GM19035 (cell line): Measurements from ENCODE around the gene SNPH.

Experiments used
- ATAC-seq: cut with Tn5 transposase; IDR thresholded peaks from one replicate; pipeline ENCODE4 v1.9.1; 2021; ENCODE audit not compliant: unreplicated experiment

Gene SNPH

GRCh38 chr20:1263853-1264252 lies 2.2 kb upstream of the SNPH start:
- no peak for ATAC-seq

- no peak for ATAC-seq
Observed at GRCh38 chr20:1264727-1265126, 1.4 kb upstream of the SNPH start.

GRCh38 chr20:1265226-1265915 lies 723 bp upstream of the SNPH start:
- ATAC-seq = no peak

- ATAC-seq = no peak
Observed at GRCh38 chr20:1265916-1266166, 253 bp upstream of the SNPH start.

GRCh38 chr20:1267161-1267560 lies 1.1 kb downstream of the SNPH start:
- no peak for ATAC-seq

GRCh38 chr20:1267809-1268374 lies 1.8 kb downstream of the SNPH start:
- ATAC-seq = no peak

- no peak for ATAC-seq
Observed at GRCh38 chr20:1269235-1269634, 3.1 kb downstream of the SNPH start.

- ATAC-seq = no peak
Observed at GRCh38 chr20:1269850-1270249, 3.8 kb downstream of the SNPH start.

GRCh38 chr20:1272368-1273100 lies 6.4 kb downstream of the SNPH start:
- ATAC-seq = no peak

GRCh38 chr20:1273366-1273765 lies 7.3 kb downstream of the SNPH start:
- no peak for ATAC-seq

- ATAC-seq = no peak
Observed at GRCh38 chr20:1274485-1275311, 8.6 kb downstream of the SNPH start.

GRCh38 chr20:1275919-1276318 lies 9.8 kb downstream of the SNPH start:
- ATAC-seq = no peak

GRCh38 chr20:1277529-1278322 lies 11.6 kb downstream of the SNPH start:
- ATAC-seq = no peak

- ATAC-seq = no peak
Observed at GRCh38 chr20:1278993-1279392, 12.9 kb downstream of the SNPH start.

- no peak for ATAC-seq
Observed at GRCh38 chr20:1280195-1281102, 14.4 kb downstream of the SNPH start.

GRCh38 chr20:1281279-1282057 lies 15.4 kb downstream of the SNPH start:
- ATAC-seq = no peak

- no peak for ATAC-seq
Observed at GRCh38 chr20:1282966-1283365, 16.9 kb downstream of the SNPH start.

GRCh38 chr20:1283522-1284510 lies 17.7 kb downstream of the SNPH start:
- ATAC-seq = no peak
